Measurements from ENCODE around the gene FAM53A. TPM values are rescaled to one million over a fixed set of nuclear protein-coding genes. Genes with fewer than 3 reads are reported as not detected.
A peak's percentile ranks its signal among the peaks of the same experiment; 100 is the strongest.

FAM53A gene
- total and polyA plus RNA-seq, 10 of the 15 experiments (the other 5 are each of a cell fraction or from before 2014, with no cell fraction given): 0.02 to 0.87 (median 0.38) TPM; not detected in 2

DNA sequence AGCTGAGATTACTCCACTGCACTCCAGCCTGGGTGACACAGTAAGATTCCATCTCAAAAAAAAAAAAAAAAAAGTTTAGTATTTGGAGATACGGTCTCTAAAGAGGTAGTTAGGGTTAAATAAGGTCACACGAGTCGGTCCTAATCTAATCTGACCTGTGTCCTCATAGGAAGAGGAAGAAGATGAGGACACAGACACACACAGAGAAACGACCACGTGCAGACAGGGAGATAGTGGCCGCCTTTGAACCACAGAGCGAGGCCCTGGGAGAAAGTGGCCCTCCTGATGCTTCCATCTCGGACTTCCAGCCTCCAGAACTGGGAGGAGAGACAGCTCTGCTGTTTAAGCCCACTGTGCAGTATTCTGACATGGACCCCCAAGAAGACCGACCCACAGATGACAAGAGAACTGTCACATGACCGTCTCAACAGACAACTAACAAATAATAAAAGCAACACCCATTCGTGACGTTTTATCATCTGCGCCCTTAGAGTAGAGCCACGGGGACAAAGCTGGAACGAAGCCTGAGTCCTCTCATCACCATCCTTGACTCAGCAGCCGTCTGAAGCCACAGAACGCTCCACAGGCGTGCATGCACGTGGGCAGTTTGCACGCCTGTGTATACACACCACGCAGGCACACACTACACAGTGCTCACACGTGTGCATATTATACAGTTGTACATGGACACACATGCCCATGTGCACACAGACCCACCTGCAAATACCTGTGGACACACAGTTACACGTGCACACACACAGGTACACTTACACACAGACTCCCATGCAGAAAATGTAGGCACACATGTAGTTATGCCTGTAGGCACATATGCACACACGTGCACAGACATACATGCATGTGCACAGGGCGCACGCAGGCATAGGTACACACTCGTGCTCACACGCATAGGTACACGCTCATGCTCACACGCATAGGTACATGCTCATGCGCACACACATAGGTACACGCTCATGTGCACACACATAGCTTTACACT, 51.7 kb downstream of the FAM53A start:
- H3K27me3 ChIP-seq (replicated peaks in 1 of 2; ENCODE audit: control insufficient read depth in 2 of 2, insufficient read depth in 2 of 2, low read length in 1 of 2): no peaks in the 10 kb centered on the region
- no peak overlapping the region for H2AFZ ChIP-seq (ENCODE audit: control insufficient read depth, low read depth, low read length)
- no TSS peak for BruUV-seq (replicated peaks)
- ChIA-PET SMC1A (ENCODE audit: uncharacterized antibody, unreplicated experiment) (interaction anchor here (0.7 kb wide), 1 partner anchor 518 kb away, joined by 3 read pairs; no protein-coding TSS in a partner anchor), RAD21 (ENCODE audit: unreplicated experiment) (no interaction called here), CTCF (interaction anchor here (1.2 to 1.3 kb wide), 2 partner anchors 14 to 61 kb away, joined by 3 read pairs; no protein-coding TSS in a partner anchor), POLR2A (no interaction called here)
- ATAC-seq: no peak
- no peaks in the 10 kb centered on the region for H3K4me1 ChIP-seq (ENCODE audit: control insufficient read depth, insufficient read depth, low read length)
- DNase-seq (ENCODE audit: low read depth, low spot score): no peak
- H3K4me3 ChIP-seq: no peak overlapping the region
- no peaks in the 10 kb centered on the region for H4K20me1 ChIP-seq (ENCODE audit: control insufficient read depth, insufficient read depth)
- no peak for FAIRE-seq
- no peak for TF ChIP-seq NFYB (IDR thresholded peaks at IDR 0.05; ENCODE audit: insufficient read depth, low read depth, low read length)
- peak; percentile 51 for TF ChIP-seq NR2C2 (IDR thresholded peaks at IDR 0.05; ENCODE audit: borderline replicate concordance, control insufficient read depth, insufficient read length, low read depth)
- TF ChIP-seq, protein P1, sequence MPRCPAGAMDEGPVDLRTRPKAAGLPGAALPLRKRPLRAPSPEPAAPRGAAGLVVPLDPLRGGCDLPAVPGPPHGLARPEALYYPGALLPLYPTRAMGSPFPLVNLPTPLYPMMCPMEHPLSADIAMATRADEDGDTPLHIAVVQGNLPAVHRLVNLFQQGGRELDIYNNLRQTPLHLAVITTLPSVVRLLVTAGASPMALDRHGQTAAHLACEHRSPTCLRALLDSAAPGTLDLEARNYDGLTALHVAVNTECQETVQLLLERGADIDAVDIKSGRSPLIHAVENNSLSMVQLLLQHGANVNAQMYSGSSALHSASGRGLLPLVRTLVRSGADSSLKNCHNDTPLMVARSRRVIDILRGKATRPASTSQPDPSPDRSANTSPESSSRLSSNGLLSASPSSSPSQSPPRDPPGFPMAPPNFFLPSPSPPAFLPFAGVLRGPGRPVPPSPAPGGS (IDR thresholded peaks at IDR 0.05; ENCODE audit: borderline replicate concordance, insufficient read depth, low read depth, low read length, poor library complexity, severe bottlenecking): peak; percentile 56
- 0 out of 2 replicates have a peak, but pooled peaks have one; percentile 40 for TF ChIP-seq TCF3 (IDR thresholded peaks at IDR 0.05; ENCODE audit: borderline replicate concordance, insufficient read depth, low read depth, low read length)
- no peaks in the 10 kb centered on the region for H3K79me2 ChIP-seq (ENCODE audit: control insufficient read depth, insufficient read depth, low read length)
- no peak overlapping the region for H3K9ac ChIP-seq (ENCODE audit: control insufficient read depth, insufficient read depth, low read length)
- WGBS (ENCODE audit: insufficient coverage, insufficient replicate concordance, low lambda C conversion rate, missing lambda C conversion rate): 32% methylated on average over 32 of the region's 32 CpGs
- no peak overlapping the region for H3K27ac ChIP-seq (ENCODE audit: control insufficient read depth, insufficient read depth)
- in situ Hi-C loops (cut with MboI): no loop called here
- no peaks in the 10 kb centered on the region for H3K36me3 ChIP-seq (ENCODE audit: control insufficient read depth in 2 of 2, insufficient read depth in 2 of 2, low read length in 1 of 2)
- intact Hi-C loops (cut with micrococcal nuclease; ENCODE audit: unreplicated experiment): no loop called here
- H3K4me2 ChIP-seq (ENCODE audit: control insufficient read depth, insufficient read depth): no peak overlapping the region
- H3K9me3 ChIP-seq (replicated peaks; ENCODE audit: control insufficient read depth, insufficient read depth, low read length): no peaks in the 10 kb centered on the region; the same call in 2 of the 3 replicates

All from GM12878 (cell line).